GM12864 (cell line): ENCODE measurements around the gene TAP2.

Experiments used
- DNase-seq: peaks from one replicate; pipeline ENCODE4 v3.0.0-alpha.2; 2011; ENCODE audit warnings: low read depth
- H3K4me3 ChIP-seq: 2 replicates; pipeline ENCODE4 v1.5.1; 2011; ENCODE audit warnings: mild to moderate bottlenecking, low read depth, low read length, control low read depth
- TF ChIP-seq, protein P1 (sequence below): IDR thresholded peaks from 2 replicates; pipeline ENCODE4 v1.5.1; 2011; ENCODE audit warnings: low read depth, mild to moderate bottlenecking, moderate library complexity, low read length, control low read depth, inconsistent platforms; ENCODE audit errors: missing control alignments

TAP2 gene

DNA sequence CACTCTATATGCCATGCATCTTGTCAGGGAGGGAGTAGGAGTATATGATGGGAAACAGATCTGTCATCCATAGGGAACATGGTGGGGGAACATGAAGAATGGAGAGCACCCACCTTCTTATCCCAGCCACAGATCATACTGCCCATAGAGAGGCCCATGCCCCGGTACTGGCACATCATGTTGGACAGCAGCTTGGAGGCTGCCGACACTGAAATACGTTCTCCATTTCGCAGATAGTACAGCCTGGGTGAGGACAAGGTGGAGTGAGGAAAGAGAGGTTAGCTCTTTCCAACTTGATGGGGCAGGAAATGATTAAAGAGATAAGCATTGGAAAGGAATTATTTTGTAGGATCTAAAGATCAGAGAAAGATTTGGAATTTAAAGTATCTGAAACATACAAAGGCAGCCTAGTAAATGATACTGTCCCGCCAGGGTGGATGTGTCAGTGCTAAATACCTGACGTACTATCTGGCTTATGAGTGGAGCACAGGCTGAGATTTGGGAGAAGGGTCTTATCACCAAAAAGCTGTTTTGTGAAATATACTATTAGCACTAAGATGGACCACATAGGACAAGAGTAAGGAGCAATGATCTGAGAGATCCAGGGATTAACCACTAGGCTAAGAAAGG is 3.6 kb upstream of the TAP2 start:
- H3K4me3 ChIP-seq, result peak overlapping the region; percentile 76
- TF ChIP-seq, protein P1, sequence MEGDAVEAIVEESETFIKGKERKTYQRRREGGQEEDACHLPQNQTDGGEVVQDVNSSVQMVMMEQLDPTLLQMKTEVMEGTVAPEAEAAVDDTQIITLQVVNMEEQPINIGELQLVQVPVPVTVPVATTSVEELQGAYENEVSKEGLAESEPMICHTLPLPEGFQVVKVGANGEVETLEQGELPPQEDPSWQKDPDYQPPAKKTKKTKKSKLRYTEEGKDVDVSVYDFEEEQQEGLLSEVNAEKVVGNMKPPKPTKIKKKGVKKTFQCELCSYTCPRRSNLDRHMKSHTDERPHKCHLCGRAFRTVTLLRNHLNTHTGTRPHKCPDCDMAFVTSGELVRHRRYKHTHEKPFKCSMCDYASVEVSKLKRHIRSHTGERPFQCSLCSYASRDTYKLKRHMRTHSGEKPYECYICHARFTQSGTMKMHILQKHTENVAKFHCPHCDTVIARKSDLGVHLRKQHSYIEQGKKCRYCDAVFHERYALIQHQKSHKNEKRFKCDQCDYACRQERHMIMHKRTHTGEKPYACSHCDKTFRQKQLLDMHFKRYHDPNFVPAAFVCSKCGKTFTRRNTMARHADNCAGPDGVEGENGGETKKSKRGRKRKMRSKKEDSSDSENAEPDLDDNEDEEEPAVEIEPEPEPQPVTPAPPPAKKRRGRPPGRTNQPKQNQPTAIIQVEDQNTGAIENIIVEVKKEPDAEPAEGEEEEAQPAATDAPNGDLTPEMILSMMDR, result no peak
- no peak for DNase-seq

DNA sequence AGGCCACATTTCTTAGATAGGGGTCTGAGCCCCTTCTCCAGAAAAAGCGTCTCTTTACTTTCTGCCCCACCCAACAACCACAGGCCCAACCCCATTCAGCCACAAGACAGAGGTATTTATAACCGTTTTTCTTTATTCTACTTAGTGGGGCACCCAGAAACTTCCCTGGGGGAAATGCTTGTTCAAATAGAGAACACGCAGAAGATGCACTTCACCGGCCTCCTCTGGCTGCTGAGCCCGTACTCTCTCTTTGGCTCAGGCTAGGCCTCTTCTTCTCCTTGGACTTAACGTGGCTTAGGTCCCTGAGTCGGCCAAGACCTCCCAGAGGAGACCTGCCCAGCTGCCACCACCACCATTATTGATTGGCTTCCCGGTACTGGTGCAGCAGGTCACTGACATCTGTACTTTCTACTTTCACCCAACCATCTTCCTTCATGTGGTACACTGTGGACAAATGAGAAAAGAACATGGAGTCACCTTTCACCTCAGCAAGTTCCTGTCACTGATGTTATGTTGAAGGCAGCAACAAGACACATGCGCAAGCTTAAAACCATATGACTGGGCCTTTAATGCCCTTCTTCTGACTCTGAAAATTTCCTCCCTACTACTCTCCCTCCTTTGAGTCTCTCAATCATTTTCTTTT is 2.2 kb upstream of the TAP2 start:
- TF ChIP-seq, protein P1, result no peak
- DNase-seq, result no peak
- H3K4me3 ChIP-seq, result no peak overlapping the region; the same call in 1 of the 2 replicates

DNA sequence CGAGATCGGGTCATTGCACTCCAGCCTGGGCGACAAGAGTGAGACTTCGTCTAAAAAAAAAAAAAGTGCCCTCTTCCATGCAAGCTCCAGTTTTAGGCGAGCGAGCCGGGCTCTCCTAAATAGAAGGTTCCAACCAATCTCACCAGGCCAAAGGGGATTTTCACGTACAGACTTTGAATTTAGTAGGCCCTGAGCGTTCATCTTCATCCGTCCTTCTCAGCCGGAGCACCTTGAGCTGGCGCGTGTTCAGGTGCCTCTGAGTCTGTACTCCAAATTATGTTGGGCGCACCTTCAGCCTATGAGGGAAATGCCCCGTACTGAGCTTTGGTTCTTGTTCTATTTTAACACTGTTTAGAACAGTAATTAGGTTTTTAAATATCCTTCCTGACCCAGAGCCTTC is 817 bp upstream of the TAP2 start:
- TF ChIP-seq, protein P1, result no peak
- H3K4me3 ChIP-seq, result no peak overlapping the region
- DNase-seq, result no peak

DNA sequence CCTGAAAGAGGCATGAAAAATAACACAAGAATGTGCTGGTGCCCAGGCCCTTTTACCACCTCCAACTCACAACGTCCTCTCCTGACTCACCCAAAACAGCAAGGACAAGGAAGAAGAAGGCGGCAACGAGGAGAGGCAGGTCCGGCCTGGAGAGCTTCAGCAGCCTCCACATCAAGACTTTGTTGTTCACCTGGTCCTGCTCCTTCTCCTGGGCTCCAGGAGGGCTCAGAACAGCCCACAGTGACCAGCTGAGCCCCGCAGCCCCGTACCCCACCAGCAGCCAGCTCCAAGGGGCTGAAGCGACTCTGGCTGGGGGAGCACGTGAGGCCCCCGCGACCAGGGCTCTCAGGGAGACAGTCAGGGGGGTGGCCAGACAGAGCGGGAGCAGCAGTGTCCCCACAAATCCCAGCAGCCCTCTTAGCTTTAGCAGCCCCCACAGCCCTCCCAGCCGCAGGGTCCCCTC is 857 bp downstream of the TAP2 start:
- TF ChIP-seq, protein P1, result no peak
- no peak for DNase-seq
- H3K4me3 ChIP-seq, result peak overlapping the region; percentile 72

DNA sequence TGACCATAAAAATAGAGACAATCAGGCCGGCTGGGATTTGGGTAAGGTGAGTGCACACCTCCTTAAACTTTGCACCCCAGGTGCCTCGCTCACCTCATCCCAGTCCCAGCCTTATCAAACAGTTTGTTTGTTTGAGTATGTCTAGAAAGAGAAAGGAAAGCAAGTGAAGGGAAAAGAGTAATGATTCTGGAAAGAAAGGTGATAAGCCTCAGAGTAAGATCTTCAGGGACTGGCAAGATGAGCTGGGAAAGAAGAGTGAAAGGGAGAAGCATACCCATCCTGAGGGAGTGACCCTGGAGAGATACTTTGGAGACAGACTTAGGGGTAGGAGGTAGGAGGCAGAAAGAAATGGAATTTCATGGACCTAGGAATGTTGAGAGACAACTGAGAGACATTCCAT is 1.7 kb downstream of the TAP2 start:
- no peak for DNase-seq
- TF ChIP-seq, protein P1, result no peak
- H3K4me3 ChIP-seq, result peak overlapping the region; percentile 72

DNA sequence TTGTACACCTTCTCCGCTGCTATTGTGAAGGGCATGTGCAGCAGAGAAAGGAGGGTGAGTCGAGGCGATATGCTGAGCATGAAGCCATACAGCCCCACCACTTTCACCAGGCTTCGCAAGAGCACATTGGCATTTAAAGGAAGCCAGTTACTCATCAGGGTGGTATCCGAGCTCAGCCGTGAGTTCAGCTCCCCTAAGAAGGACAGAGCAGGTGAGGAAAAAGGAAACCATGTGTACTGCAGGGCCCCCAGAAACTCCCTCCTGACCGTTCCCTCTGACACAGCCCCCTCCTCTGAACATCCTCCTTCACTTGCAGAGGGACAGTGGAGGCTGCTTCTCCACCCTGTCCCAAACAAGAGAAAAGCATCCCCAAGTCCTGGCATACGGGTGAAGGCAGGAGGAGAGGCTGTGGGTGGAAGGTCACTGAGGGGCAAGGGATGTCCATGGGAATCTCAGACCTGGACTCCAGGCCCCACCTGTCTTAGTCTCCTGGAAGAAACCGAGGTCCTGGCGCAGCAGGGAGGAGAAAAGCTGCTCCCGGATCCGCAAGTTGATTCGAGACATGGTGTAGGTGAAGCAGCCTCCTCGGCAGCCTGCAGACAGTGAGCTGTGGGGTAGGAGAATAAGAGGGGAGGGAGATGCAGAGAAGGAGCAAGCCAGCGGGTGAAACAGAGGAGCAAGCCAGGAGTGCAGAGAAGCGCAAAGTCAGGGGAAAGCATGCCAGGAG is 3.2 kb downstream of the TAP2 start:
- H3K4me3 ChIP-seq, result no peak overlapping the region

More for the DNA sequence above, 3.2 kb downstream of the TAP2 start:
- no peak for DNase-seq
- TF ChIP-seq, protein P1, result no peak
